ENCODE data around the gene VARS1. TPM values are rescaled to one million over a fixed set of nuclear protein-coding genes. Genes with fewer than 3 reads are reported as not detected.
"Not testable (repeated sequence)": the region's sequence is repeated elsewhere in the genome, so short reads cannot be mapped to it uniquely, and the experiment has no call there.

The VARS1 gene
- total RNA-seq, 1 experiment from 2014 or later: 132 TPM

- no peaks in the 10 kb centered on the region for H3K9me3 Mint-ChIP-seq (ENCODE audit: unreplicated experiment)
- peaks cover 17% of the 10 kb centered on the region for H3K4me1 Mint-ChIP-seq (ENCODE audit: low read depth, unreplicated experiment)
- TF ChIP-seq, protein P1, sequence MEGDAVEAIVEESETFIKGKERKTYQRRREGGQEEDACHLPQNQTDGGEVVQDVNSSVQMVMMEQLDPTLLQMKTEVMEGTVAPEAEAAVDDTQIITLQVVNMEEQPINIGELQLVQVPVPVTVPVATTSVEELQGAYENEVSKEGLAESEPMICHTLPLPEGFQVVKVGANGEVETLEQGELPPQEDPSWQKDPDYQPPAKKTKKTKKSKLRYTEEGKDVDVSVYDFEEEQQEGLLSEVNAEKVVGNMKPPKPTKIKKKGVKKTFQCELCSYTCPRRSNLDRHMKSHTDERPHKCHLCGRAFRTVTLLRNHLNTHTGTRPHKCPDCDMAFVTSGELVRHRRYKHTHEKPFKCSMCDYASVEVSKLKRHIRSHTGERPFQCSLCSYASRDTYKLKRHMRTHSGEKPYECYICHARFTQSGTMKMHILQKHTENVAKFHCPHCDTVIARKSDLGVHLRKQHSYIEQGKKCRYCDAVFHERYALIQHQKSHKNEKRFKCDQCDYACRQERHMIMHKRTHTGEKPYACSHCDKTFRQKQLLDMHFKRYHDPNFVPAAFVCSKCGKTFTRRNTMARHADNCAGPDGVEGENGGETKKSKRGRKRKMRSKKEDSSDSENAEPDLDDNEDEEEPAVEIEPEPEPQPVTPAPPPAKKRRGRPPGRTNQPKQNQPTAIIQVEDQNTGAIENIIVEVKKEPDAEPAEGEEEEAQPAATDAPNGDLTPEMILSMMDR (IDR thresholded peaks at IDR 0.05; ENCODE audit: insufficient read depth in 1 of 2, low read depth in 1 of 2, low read length in 1 of 2, severe bottlenecking in 1 of 2, unreplicated experiment in 1 of 2): no peak
- peak; percentile 79 to 89 for DNase-seq
- H3K4me1 ChIP-seq: peaks cover 63% of the 10 kb centered on the region
- intact Hi-C loops (cut with micrococcal nuclease; ENCODE audit: unreplicated experiment): loop anchor here (1.0 kb wide), 1 partner anchor 16 kb away; the partner anchor contains the start of gene LSM2
- no peaks in the 10 kb centered on the region for H3K27me3 ChIP-seq (replicated peaks; ENCODE audit: control insufficient read depth, insufficient read depth, low read length)
- H3K4me3 ChIP-seq (ENCODE audit: low read depth, low read length): peak overlapping the region; percentile 45
- BruUV-seq (replicated peaks): TSS peak; percentile 56
- H3K9me3 ChIP-seq: no peaks in the 10 kb centered on the region
- CTCF ChIA-PET: interaction anchor here (0.7 to 1.4 kb wide), 4 partner anchors 15 to 130 kb away, joined by 3 to 5 read pairs (median 4); partner anchors contain the start of genes LSM2 and NEU1
- peak overlapping the region; percentile 98 for H3K27ac Mint-ChIP-seq (ENCODE audit: unreplicated experiment)
- POLR2A ChIA-PET: interaction anchor here (0.6 to 1.7 kb wide), 6 partner anchors 8 to 93 kb away, joined by 3 to 11 read pairs (median 4); partner anchors contain the start of genes DDAH2, LSM2 and NEU1
- peaks cover 41% of the 10 kb centered on the region for H3K36me3 Mint-ChIP-seq (ENCODE audit: insufficient read depth, unreplicated experiment)
- H3K27me3 Mint-ChIP-seq (ENCODE audit: insufficient read depth, unreplicated experiment): no peaks in the 10 kb centered on the region
- H3K36me3 ChIP-seq (ENCODE audit: control insufficient read depth, insufficient read depth, low read length): no peaks in the 10 kb centered on the region
- H3K4me3 Mint-ChIP-seq (ENCODE audit: unreplicated experiment): peak overlapping the region; percentile 96
Measured at GRCh38 chr6:31822036-31822821, 26.7 kb upstream of the VARS1 start.

DNA sequence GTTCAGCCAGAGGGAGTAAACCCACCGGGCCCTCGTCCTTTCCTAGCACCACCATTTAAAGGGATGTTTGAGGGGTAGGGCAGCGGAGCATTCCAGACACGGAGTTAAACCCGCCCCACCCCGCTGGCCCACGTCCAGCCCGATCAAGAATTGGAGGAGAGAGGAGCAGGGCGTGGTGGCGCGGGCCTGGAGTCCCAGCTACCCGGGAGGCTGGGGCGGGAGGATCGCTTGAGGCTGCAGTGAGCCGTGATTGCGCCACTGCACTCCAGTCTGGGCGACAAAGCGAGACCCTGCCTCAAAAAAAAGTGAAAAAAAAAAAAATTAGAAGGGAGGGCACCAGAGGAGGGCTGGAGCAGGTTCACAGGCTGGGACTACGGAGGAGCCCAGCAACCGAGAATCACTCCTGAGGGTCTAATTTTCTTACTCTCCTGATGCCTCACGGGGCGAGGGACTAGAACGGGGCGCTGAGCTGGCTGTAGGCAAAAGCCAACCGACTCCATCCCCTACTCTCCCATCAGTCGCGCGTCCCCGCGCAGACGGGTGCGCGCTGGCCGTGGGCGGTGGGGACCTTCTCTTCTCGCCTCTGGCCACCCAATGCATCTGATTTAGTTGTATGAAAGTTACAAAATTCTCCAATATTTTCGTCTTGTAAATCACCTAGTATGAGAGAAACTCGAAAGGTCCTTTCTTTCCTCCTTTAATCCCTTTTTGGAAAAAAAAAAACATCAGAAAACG is 25.9 kb upstream of the VARS1 start:
- no peaks in the 10 kb centered on the region for H3K36me3 ChIP-seq (ENCODE audit: control insufficient read depth, insufficient read depth, low read length)
- H3K4me3 Mint-ChIP-seq (ENCODE audit: unreplicated experiment): peak overlapping the region; percentile 96
- peak; percentile 69 to 72 for DNase-seq
- peaks cover 36% of the 10 kb centered on the region for H3K36me3 Mint-ChIP-seq (ENCODE audit: insufficient read depth, unreplicated experiment)
- CTCF ChIA-PET: interaction anchor here (1.1 to 1.4 kb wide), 3 partner anchors 15 to 131 kb away, joined by 3 to 4 read pairs (median 4); partner anchors contain the start of genes LSM2 and NEU1
- no peaks in the 10 kb centered on the region for H3K27me3 ChIP-seq (replicated peaks; ENCODE audit: control insufficient read depth, insufficient read depth, low read length)
- TF ChIP-seq, protein P1 (IDR thresholded peaks at IDR 0.05; ENCODE audit: insufficient read depth in 1 of 2, low read depth in 1 of 2, low read length in 1 of 2, severe bottlenecking in 1 of 2, unreplicated experiment in 1 of 2): no peak
- no peaks in the 10 kb centered on the region for H3K9me3 Mint-ChIP-seq (ENCODE audit: unreplicated experiment)
- H3K27me3 Mint-ChIP-seq (ENCODE audit: insufficient read depth, unreplicated experiment): no peaks in the 10 kb centered on the region
- peaks cover 17% of the 10 kb centered on the region for H3K4me1 Mint-ChIP-seq (ENCODE audit: low read depth, unreplicated experiment)
- peak overlapping the region; percentile 45 for H3K4me3 ChIP-seq (ENCODE audit: low read depth, low read length)
- no peaks in the 10 kb centered on the region for H3K9me3 ChIP-seq
- POLR2A ChIA-PET: interaction anchor here (0.6 to 1.7 kb wide), 7 partner anchors 15 to 118 kb away, joined by 4 to 11 read pairs (median 6); partner anchors contain the start of genes ABHD16A, DDAH2, LSM2 and NEU1
- H3K27ac Mint-ChIP-seq (ENCODE audit: unreplicated experiment): peak overlapping the region; percentile 98
- H3K4me1 ChIP-seq: peaks cover 61% of the 10 kb centered on the region
- intact Hi-C loops (cut with micrococcal nuclease; ENCODE audit: unreplicated experiment): loop anchor here (1.0 kb wide), 1 partner anchor 15 kb away; the partner anchor contains the start of gene LSM2
- TSS peak; percentile 63 for BruUV-seq (replicated peaks)

- peaks cover 50% of the 10 kb centered on the region for H3K4me1 ChIP-seq
- H3K27me3 Mint-ChIP-seq (ENCODE audit: insufficient read depth, unreplicated experiment); H3K9me3 Mint-ChIP-seq (ENCODE audit: unreplicated experiment); H3K27me3 ChIP-seq (replicated peaks; ENCODE audit: control insufficient read depth, insufficient read depth, low read length); H3K36me3 ChIP-seq (ENCODE audit: control insufficient read depth, insufficient read depth, low read length); CTCF ChIA-PET; H3K9me3 ChIP-seq; intact Hi-C loops (cut with micrococcal nuclease; ENCODE audit: unreplicated experiment); DNase-seq; H3K4me3 ChIP-seq (ENCODE audit: low read depth, low read length); BruUV-seq (replicated peaks): not testable (repeated sequence)
- peak overlapping the region; percentile 96 for H3K4me3 Mint-ChIP-seq (ENCODE audit: unreplicated experiment)
- POLR2A ChIA-PET: interaction anchor here (0.7 kb wide), 1 partner anchor 1498 kb away, joined by 10 read pairs; no protein-coding TSS in a partner anchor
- peaks cover 36% of the 10 kb centered on the region for H3K36me3 Mint-ChIP-seq (ENCODE audit: insufficient read depth, unreplicated experiment)
- peak overlapping the region; percentile 98 for H3K27ac Mint-ChIP-seq (ENCODE audit: unreplicated experiment)
- peaks cover 13% of the 10 kb centered on the region for H3K4me1 Mint-ChIP-seq (ENCODE audit: low read depth, unreplicated experiment)
Measured at GRCh38 chr6:31820399-31820798, 24.8 kb upstream of the VARS1 start.

All from Caco-2 (cell line).